ENCODE data around the gene VOPP1. TPM values are rescaled to one million over a fixed set of nuclear protein-coding genes. Genes with fewer than 3 reads are reported as not detected.

VOPP1 gene
- total and polyA plus RNA-seq, 2 donors (not counting 1 experiment from before 2014, with no cell fraction given): 52.1 to 70.7 TPM

GRCh38 chr7:55438757-55439525 lies 133.4 kb downstream of the VOPP1 start:
- no peak overlapping the region for H3K4me2 ChIP-seq (ENCODE audit: extremely low read depth, insufficient read depth, low read length)

GRCh38 chr7:55438085-55438756 lies 134.1 kb downstream of the VOPP1 start:
- H4K20me1 ChIP-seq (ENCODE audit: control insufficient read depth, extremely low read depth, insufficient read depth, low read length): no peaks in the 10 kb centered on the region
- H3K4me1 ChIP-seq (ENCODE audit: control insufficient read depth, extremely low read depth, insufficient read depth, low read length): peaks cover 22% of the 10 kb centered on the region
- H3K27ac ChIP-seq (ENCODE audit: insufficient read depth, low read length): no peak overlapping the region
- no peaks in the 10 kb centered on the region for H3K27me3 ChIP-seq (ENCODE audit: control insufficient read depth, insufficient read depth, low read length)
- no peaks in the 10 kb centered on the region for H3K79me2 ChIP-seq (ENCODE audit: control insufficient read depth, insufficient read depth, low read length)
- H3K36me3 ChIP-seq (ENCODE audit: control insufficient read depth, insufficient read depth, low read length): no peaks in the 10 kb centered on the region
- H3K9me3 ChIP-seq (ENCODE audit: control insufficient read depth, insufficient read depth, low read depth, low read length): no peaks in the 10 kb centered on the region
- no peak overlapping the region for H2AFZ ChIP-seq (ENCODE audit: low read length)
- H3K4me2 ChIP-seq (ENCODE audit: extremely low read depth, insufficient read depth, low read length): no peak overlapping the region
- H3K9ac ChIP-seq (ENCODE audit: insufficient read depth, low read length): no peak overlapping the region
- no peak for DNase-seq (ENCODE audit: low read depth in 2 of 2)
- no peak overlapping the region for H3K4me3 ChIP-seq (replicated peaks in 1 of 4; ENCODE audit: control extremely low read depth in 1 of 4, insufficient read depth in 1 of 4, low read depth in 3 of 4, low read length in 4 of 4)
- no peak for TF ChIP-seq CTCF (conservative IDR thresholded peaks at IDR 0.05 in 1 of 2, IDR thresholded peaks at IDR 0.05 in 1 of 2; ENCODE audit: low read depth in 1 of 2, low read length in 2 of 2)
- TF ChIP-seq EZH2 (IDR thresholded peaks at IDR 0.05; ENCODE audit: low read length, missing control alignments): no peak

More at GRCh38 chr7:55438757-55439525, 133.4 kb downstream of the VOPP1 start:
- peak; percentile 11 to 73 for DNase-seq (ENCODE audit: low read depth in 2 of 2)
- Histone ChIP-seq H4K20me1 (ENCODE audit: control insufficient read depth, extremely low read depth, insufficient read depth, low read length) (no peaks in the 10 kb centered on the region), H3K36me3 (ENCODE audit: control insufficient read depth, insufficient read depth, low read length) (no peaks in the 10 kb centered on the region), H3K9me3 (ENCODE audit: control insufficient read depth, insufficient read depth, low read depth, low read length) (no peaks in the 10 kb centered on the region), H3K27me3 (ENCODE audit: control insufficient read depth, insufficient read depth, low read length) (no peaks in the 10 kb centered on the region), H2AFZ (ENCODE audit: low read length) (no peak overlapping the region), H3K4me1 (ENCODE audit: control insufficient read depth, extremely low read depth, insufficient read depth, low read length) (peaks cover 22% of the 10 kb centered on the region), H3K27ac (ENCODE audit: insufficient read depth, low read length) (no peak overlapping the region), H3K79me2 (ENCODE audit: control insufficient read depth, insufficient read depth, low read length) (no peaks in the 10 kb centered on the region), H3K4me3 (replicated peaks in 1 of 4; ENCODE audit: control extremely low read depth in 1 of 4, insufficient read depth in 1 of 4, low read depth in 3 of 4, low read length in 4 of 4) (no peak overlapping the region), H3K9ac (ENCODE audit: insufficient read depth, low read length) (no peak overlapping the region)
- TF ChIP-seq EZH2 (IDR thresholded peaks at IDR 0.05; ENCODE audit: low read length, missing control alignments) (no peak), CTCF (conservative IDR thresholded peaks at IDR 0.05 in 1 of 2, IDR thresholded peaks at IDR 0.05 in 1 of 2; ENCODE audit: low read depth in 1 of 2, low read length in 2 of 2) (no peak)

- DNase-seq (ENCODE audit: low read depth in 2 of 2): no peak
- Histone ChIP-seq H3K27ac (ENCODE audit: insufficient read depth, low read length) (no peak overlapping the region), H3K4me3 (replicated peaks in 1 of 4; ENCODE audit: control extremely low read depth in 1 of 4, insufficient read depth in 1 of 4, low read depth in 3 of 4, low read length in 4 of 4) (no peak overlapping the region), H3K4me2 (ENCODE audit: extremely low read depth, insufficient read depth, low read length) (no peak overlapping the region), H3K27me3 (ENCODE audit: control insufficient read depth, insufficient read depth, low read length) (no peaks in the 10 kb centered on the region), H4K20me1 (ENCODE audit: control insufficient read depth, extremely low read depth, insufficient read depth, low read length) (no peaks in the 10 kb centered on the region), H3K4me1 (ENCODE audit: control insufficient read depth, extremely low read depth, insufficient read depth, low read length) (peaks cover 22% of the 10 kb centered on the region), H3K9ac (ENCODE audit: insufficient read depth, low read length) (no peak overlapping the region), H3K36me3 (ENCODE audit: control insufficient read depth, insufficient read depth, low read length) (no peaks in the 10 kb centered on the region), H2AFZ (ENCODE audit: low read length) (no peak overlapping the region), H3K79me2 (ENCODE audit: control insufficient read depth, insufficient read depth, low read length) (no peaks in the 10 kb centered on the region), H3K9me3 (ENCODE audit: control insufficient read depth, insufficient read depth, low read depth, low read length) (no peaks in the 10 kb centered on the region)
- no peak for TF ChIP-seq CTCF (conservative IDR thresholded peaks at IDR 0.05 in 1 of 2, IDR thresholded peaks at IDR 0.05 in 1 of 2; ENCODE audit: low read depth in 1 of 2, low read length in 2 of 2)
- no peak for TF ChIP-seq EZH2 (IDR thresholded peaks at IDR 0.05; ENCODE audit: low read length, missing control alignments)
Observed at GRCh38 chr7:55437375-55437774, 134.9 kb downstream of the VOPP1 start.
